Loucy (cell line): ENCODE measurements around the gene RREB1.
"Not testable (repeated sequence)": the region's sequence is repeated elsewhere in the genome, so short reads cannot be mapped to it uniquely, and the experiment has no call there.

Experiments used
- H2AFZ ChIP-seq: fragments of 200-600 bp; sonication (generic); 2 replicates; pipeline ENCODE4 v1.6.0; 2016; ENCODE audit warnings: antibody characterized with exemption, mild to moderate bottlenecking, low read length, moderate library complexity
- H3F3A ChIP-seq: fragments of 200-600 bp; 2 replicates; pipeline ENCODE4 v1.6.0; 2016; ENCODE audit warnings: antibody characterized with exemption, low read depth, mild to moderate bottlenecking
- H3K27me3 ChIP-seq: fragments of 200-600 bp; sonication (generic); 2 replicates; pipeline ENCODE4 v1.6.1; 2014; ENCODE audit warnings: low read length, mild to moderate bottlenecking; ENCODE audit not compliant: insufficient read depth, poor library complexity, severe bottlenecking
- H3K36me3 ChIP-seq: fragments of 200-600 bp; sonication (generic); 2 replicates; pipeline ENCODE4 v1.6.1; 2016; ENCODE audit warnings: low read length; ENCODE audit not compliant: insufficient read depth
- H3K4me1 ChIP-seq: fragments of 200-600 bp; sonication (generic); 2 replicates; pipeline ENCODE4 v1.5.1; 2014; ENCODE audit warnings: low read length, mild to moderate bottlenecking; ENCODE audit not compliant: insufficient read depth, poor library complexity, severe bottlenecking
- H3K4me2 ChIP-seq: fragments of 200-600 bp; sonication (generic); 2 replicates; pipeline ENCODE4 v1.6.0; 2014; ENCODE audit warnings: antibody characterized with exemption, low read length, low read depth, mild to moderate bottlenecking; ENCODE audit not compliant: poor library complexity, severe bottlenecking
- H3K4me3 ChIP-seq: fragments of 200-600 bp; sonication (generic); 2 replicates; pipeline ENCODE4 v1.5.1; 2014; ENCODE audit warnings: low read length, mild to moderate bottlenecking, mixed read lengths; ENCODE audit not compliant: poor library complexity, severe bottlenecking
- H3K79me2 ChIP-seq: fragments of 200-600 bp; sonication (generic); 2 replicates; pipeline ENCODE4 v1.6.1; 2014; ENCODE audit warnings: low read length; ENCODE audit not compliant: insufficient read depth
- H3K9ac ChIP-seq: fragments of 200-600 bp; sonication (generic); 2 replicates; pipeline ENCODE4 v1.6.0; 2014; ENCODE audit warnings: mild to moderate bottlenecking, low read depth, low read length, moderate library complexity; ENCODE audit not compliant: poor library complexity, severe bottlenecking
- H3K9me2 ChIP-seq: fragments of 200-600 bp; sonication (generic); replicated peaks from 2 replicates; pipeline ENCODE4 v1.6.1; 2016; ENCODE audit warnings: low read depth, low read length, mixed read lengths
- H3K9me3 ChIP-seq: fragments of 200-600 bp; sonication (generic); 2 replicates; pipeline ENCODE4 v1.6.1; 2014; ENCODE audit warnings: mild to moderate bottlenecking, antibody characterized with exemption, low read length, low read depth; ENCODE audit not compliant: insufficient read depth
- H4K20me1 ChIP-seq: fragments of 200-600 bp; sonication (generic); 2 replicates; pipeline ENCODE4 v1.6.0; 2014; ENCODE audit warnings: antibody characterized with exemption, low read length, mild to moderate bottlenecking; ENCODE audit not compliant: insufficient read depth, poor library complexity, severe bottlenecking
- EZH2phosphoT487 ChIP-seq: fragments of 200-600 bp; IDR thresholded peaks from 2 replicates; pipeline ENCODE4 v1.6.1; 2018; ENCODE audit warnings: antibody characterized with exemption, mild to moderate bottlenecking, moderate library complexity, borderline replicate concordance
- TF ChIP-seq, protein P1 (sequence below): fragments of 200-600 bp; sonication (generic); conservative IDR thresholded peaks from 2 replicates; pipeline ENCODE4 v1.5.1; 2014; ENCODE audit warnings: mild to moderate bottlenecking, antibody characterized with exemption, low read length

Gene RREB1

DNA sequence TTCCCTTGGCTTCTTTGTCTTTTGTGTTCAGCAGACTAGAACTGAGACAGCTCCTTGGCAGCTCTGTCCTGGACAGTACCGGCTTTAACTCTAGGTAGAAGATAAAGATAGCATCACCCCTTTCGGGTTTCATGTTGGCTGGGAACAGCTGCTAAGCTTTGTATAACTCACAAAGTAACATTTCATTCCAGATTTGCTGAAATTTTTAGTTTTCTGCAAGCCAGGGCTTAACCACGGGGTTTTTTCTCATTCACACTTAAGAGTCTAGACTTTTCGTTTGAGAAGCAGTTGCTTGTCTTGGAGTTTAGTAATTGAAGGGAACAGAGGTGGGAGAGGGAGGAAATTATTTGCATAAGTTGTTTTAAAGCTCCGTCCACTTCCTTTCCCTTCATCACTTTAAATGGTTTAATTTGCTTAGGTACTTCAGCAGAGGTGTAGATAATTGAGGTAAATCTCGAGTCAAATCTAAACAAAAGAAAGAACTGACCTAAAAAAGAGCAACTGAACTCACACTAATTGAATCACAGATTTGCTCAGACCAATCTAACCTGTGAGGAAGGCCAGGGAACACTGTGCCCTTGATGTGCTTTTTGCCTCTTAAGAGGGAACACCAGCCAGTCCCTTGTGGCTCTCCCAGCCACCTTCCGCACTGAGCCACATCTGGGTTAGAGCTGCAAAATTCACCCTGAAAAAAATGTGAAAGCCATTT, 48.3 kb downstream of the RREB1 start:
- H3K4me2 ChIP-seq = peak overlapping the region; percentile 21
- H4K20me1 ChIP-seq = peaks cover 80% of the 10 kb centered on the region
- no peaks in the 10 kb centered on the region; the same call in 1 of the 2 replicates for H3K36me3 ChIP-seq
- H3K9me2 ChIP-seq = no peaks in the 10 kb centered on the region
- H3K27me3 ChIP-seq = no peaks in the 10 kb centered on the region
- H3F3A ChIP-seq = no peaks in the 10 kb centered on the region
- H2AFZ ChIP-seq = no peak overlapping the region
- TF ChIP-seq, protein P1, sequence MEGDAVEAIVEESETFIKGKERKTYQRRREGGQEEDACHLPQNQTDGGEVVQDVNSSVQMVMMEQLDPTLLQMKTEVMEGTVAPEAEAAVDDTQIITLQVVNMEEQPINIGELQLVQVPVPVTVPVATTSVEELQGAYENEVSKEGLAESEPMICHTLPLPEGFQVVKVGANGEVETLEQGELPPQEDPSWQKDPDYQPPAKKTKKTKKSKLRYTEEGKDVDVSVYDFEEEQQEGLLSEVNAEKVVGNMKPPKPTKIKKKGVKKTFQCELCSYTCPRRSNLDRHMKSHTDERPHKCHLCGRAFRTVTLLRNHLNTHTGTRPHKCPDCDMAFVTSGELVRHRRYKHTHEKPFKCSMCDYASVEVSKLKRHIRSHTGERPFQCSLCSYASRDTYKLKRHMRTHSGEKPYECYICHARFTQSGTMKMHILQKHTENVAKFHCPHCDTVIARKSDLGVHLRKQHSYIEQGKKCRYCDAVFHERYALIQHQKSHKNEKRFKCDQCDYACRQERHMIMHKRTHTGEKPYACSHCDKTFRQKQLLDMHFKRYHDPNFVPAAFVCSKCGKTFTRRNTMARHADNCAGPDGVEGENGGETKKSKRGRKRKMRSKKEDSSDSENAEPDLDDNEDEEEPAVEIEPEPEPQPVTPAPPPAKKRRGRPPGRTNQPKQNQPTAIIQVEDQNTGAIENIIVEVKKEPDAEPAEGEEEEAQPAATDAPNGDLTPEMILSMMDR = no peak
- no peak for TF ChIP-seq EZH2phosphoT487
- peaks cover 100% of the 10 kb centered on the region for H3K79me2 ChIP-seq
- H3K9me3 ChIP-seq = no peaks in the 10 kb centered on the region
- H3K4me3 ChIP-seq = no peak overlapping the region
- peak overlapping the region; percentile 32 for H3K9ac ChIP-seq
- peaks cover 42% of the 10 kb centered on the region for H3K4me1 ChIP-seq

DNA sequence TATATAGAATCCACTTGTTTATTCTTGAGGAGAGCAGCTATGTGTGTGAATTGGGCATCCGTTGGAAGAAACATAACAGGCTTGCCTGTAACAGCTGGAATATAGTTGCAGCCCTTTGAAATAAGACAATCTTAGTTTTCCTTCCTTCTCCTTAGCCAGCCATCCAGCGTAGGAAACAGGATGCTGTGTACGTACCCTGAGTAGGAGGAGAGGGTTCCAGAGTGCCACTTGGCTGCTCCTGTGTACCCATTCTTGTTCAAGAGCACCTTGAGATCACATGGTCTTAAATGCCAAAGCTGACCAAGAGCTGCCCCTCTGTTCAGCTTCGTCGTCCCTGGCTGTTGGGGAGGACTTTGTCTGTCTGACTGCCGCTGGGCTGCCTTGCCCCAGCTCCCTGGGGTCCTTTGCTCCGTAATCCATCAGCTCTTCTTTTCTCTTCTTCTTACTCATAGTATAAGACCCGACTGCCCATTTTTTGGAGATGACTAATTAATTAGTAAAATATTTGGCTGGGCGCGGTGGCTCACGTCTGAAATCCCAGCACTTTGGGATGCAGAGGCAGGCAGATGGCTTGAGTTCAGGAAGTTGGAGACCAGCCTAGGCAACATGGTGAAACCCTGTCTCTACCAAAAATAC, 49.0 kb downstream of the RREB1 start:
- Histone ChIP-seq H2AFZ (no peak overlapping the region), H3K9me3 (no peaks in the 10 kb centered on the region), H3K9ac (no peak overlapping the region), H3K4me3 (no peak overlapping the region), H3K4me1 (peaks cover 46% of the 10 kb centered on the region), H4K20me1 (peaks cover 84% of the 10 kb centered on the region), H3F3A (no peaks in the 10 kb centered on the region), H3K9me2 (no peaks in the 10 kb centered on the region), H3K4me2 (no peak overlapping the region), H3K79me2 (peaks cover 100% of the 10 kb centered on the region), H3K27me3 (no peaks in the 10 kb centered on the region), H3K36me3 (no peaks in the 10 kb centered on the region; the same call in 1 of the 2 replicates)
- TF ChIP-seq, protein P1 = no peak
- no peak for TF ChIP-seq EZH2phosphoT487

DNA sequence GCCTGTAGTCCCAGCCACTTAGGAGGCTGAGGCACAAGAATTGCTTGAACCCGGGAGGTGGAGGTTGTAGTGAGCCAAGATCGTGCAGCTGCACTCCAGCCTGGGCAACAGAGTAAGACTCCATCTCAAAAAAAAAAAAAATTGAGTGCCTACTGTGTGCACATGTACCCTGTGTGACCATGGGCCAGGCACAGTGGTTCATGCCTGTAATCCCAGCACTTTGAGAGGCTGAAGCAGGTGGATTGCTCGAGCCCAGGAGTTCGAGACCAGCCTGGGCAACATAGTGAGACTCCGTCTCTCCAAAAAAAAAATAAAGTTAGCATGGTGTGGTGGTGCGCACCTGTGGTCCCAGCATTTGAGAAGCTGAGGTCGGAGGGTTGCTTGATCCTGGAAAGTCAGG, 49.5 kb downstream of the RREB1 start:
- not testable (repeated sequence) for H3K9me3 ChIP-seq, H3K9ac ChIP-seq, H3K9me2 ChIP-seq, H3K4me3 ChIP-seq, H3K36me3 ChIP-seq, H3K4me2 ChIP-seq, H3K27me3 ChIP-seq, H2AFZ ChIP-seq, H3F3A ChIP-seq
- peaks cover 100% of the 10 kb centered on the region for H3K79me2 ChIP-seq
- H4K20me1 ChIP-seq = peaks cover 83% of the 10 kb centered on the region
- peaks cover 49% of the 10 kb centered on the region for H3K4me1 ChIP-seq
